ENCODE measurements around the gene CDH5.

CDH5 gene

GRCh38 chr16:66409156-66409555 lies 42.7 kb downstream of the CDH5 start:
- DNase-seq (ENCODE audit: insufficient read length) (no peak), FAIRE-seq (no peak)
- TF ChIP-seq POLR2A (IDR thresholded peaks at IDR 0.05; ENCODE audit: low read depth, low read length), result no peak
- no peak for TF ChIP-seq TAF1 (IDR thresholded peaks at IDR 0.05; ENCODE audit: borderline replicate concordance, low read depth, low read length)
- TF ChIP-seq POLR2AphosphoS5 (IDR thresholded peaks at IDR 0.05; ENCODE audit: low read depth, low read length), result no peak

GRCh38 chr16:66412182-66412581 lies 45.7 kb downstream of the CDH5 start:
- DNase-seq (ENCODE audit: insufficient read length), result no peak
- FAIRE-seq, result no peak
- TF ChIP-seq TAF1 (IDR thresholded peaks at IDR 0.05; ENCODE audit: borderline replicate concordance, low read depth, low read length), result no peak
- no peak for TF ChIP-seq POLR2AphosphoS5 (IDR thresholded peaks at IDR 0.05; ENCODE audit: low read depth, low read length)
- TF ChIP-seq POLR2A (IDR thresholded peaks at IDR 0.05; ENCODE audit: low read depth, low read length), result no peak

- DNase-seq (ENCODE audit: insufficient read length), result no peak
- FAIRE-seq, result no peak
- no peak for TF ChIP-seq POLR2A (IDR thresholded peaks at IDR 0.05; ENCODE audit: low read depth, low read length)
These were observed 48.4 kb downstream of the CDH5 start for GRCh38 chr16:66414891-66415290.

GRCh38 chr16:66416136-66416535 lies 49.6 kb downstream of the CDH5 start:
- no peak for FAIRE-seq
- no peak for DNase-seq (ENCODE audit: insufficient read length)
- no peak for TF ChIP-seq POLR2AphosphoS5 (IDR thresholded peaks at IDR 0.05; ENCODE audit: low read depth, low read length)
- TF ChIP-seq TAF1 (IDR thresholded peaks at IDR 0.05; ENCODE audit: borderline replicate concordance, low read depth, low read length), result no peak
- no peak for TF ChIP-seq POLR2A (IDR thresholded peaks at IDR 0.05; ENCODE audit: low read depth, low read length)

- FAIRE-seq, result no peak
- no peak for TF ChIP-seq POLR2A (IDR thresholded peaks at IDR 0.05; ENCODE audit: low read depth, low read length)
- no peak for TF ChIP-seq TAF1 (IDR thresholded peaks at IDR 0.05; ENCODE audit: borderline replicate concordance, low read depth, low read length)
- no peak for TF ChIP-seq POLR2AphosphoS5 (IDR thresholded peaks at IDR 0.05; ENCODE audit: low read depth, low read length)
- DNase-seq (ENCODE audit: insufficient read length), result no peak
These were observed 50.6 kb downstream of the CDH5 start for GRCh38 chr16:66416939-66417700.

GRCh38 chr16:66418165-66418962 lies 51.9 kb downstream of the CDH5 start:
- DNase-seq (ENCODE audit: insufficient read length), result no peak
- TF ChIP-seq POLR2A (IDR thresholded peaks at IDR 0.05; ENCODE audit: low read depth, low read length), result no peak
- TF ChIP-seq POLR2AphosphoS5 (IDR thresholded peaks at IDR 0.05; ENCODE audit: low read depth, low read length), result no peak
- TF ChIP-seq TAF1 (IDR thresholded peaks at IDR 0.05; ENCODE audit: borderline replicate concordance, low read depth, low read length), result no peak

GRCh38 chr16:66419527-66419926 lies 53.0 kb downstream of the CDH5 start:
- no peak for TF ChIP-seq TAF1 (IDR thresholded peaks at IDR 0.05; ENCODE audit: borderline replicate concordance, low read depth, low read length)
- DNase-seq (ENCODE audit: insufficient read length) (no peak), FAIRE-seq (no peak)

More at GRCh38 chr16:66418165-66418962, 51.9 kb downstream of the CDH5 start:
- FAIRE-seq, result no peak

GRCh38 chr16:66420396-66420795 lies 53.9 kb downstream of the CDH5 start:
- TF ChIP-seq TAF1 (IDR thresholded peaks at IDR 0.05; ENCODE audit: borderline replicate concordance, low read depth, low read length), result no peak
- no peak for TF ChIP-seq POLR2AphosphoS5 (IDR thresholded peaks at IDR 0.05; ENCODE audit: low read depth, low read length)
- TF ChIP-seq POLR2A (IDR thresholded peaks at IDR 0.05; ENCODE audit: low read depth, low read length), result no peak
- no peak for DNase-seq (ENCODE audit: insufficient read length)

GRCh38 chr16:66421891-66422290 lies 55.4 kb downstream of the CDH5 start:
- DNase-seq (ENCODE audit: insufficient read length), result no peak
- no peak for FAIRE-seq
- TF ChIP-seq TAF1 (IDR thresholded peaks at IDR 0.05; ENCODE audit: borderline replicate concordance, low read depth, low read length) (no peak), POLR2A (IDR thresholded peaks at IDR 0.05; ENCODE audit: low read depth, low read length) (no peak)

More at GRCh38 chr16:66420396-66420795, 53.9 kb downstream of the CDH5 start:
- no peak for FAIRE-seq

GRCh38 chr16:66422366-66422765 lies 55.9 kb downstream of the CDH5 start:
- FAIRE-seq (no peak), DNase-seq (ENCODE audit: insufficient read length) (no peak)
- no peak for TF ChIP-seq TAF1 (IDR thresholded peaks at IDR 0.05; ENCODE audit: borderline replicate concordance, low read depth, low read length)
- no peak for TF ChIP-seq POLR2A (IDR thresholded peaks at IDR 0.05; ENCODE audit: low read depth, low read length)
- no peak for TF ChIP-seq POLR2AphosphoS5 (IDR thresholded peaks at IDR 0.05; ENCODE audit: low read depth, low read length)

GRCh38 chr16:66423177-66423576 lies 56.7 kb downstream of the CDH5 start:
- no peak for TF ChIP-seq TAF1 (IDR thresholded peaks at IDR 0.05; ENCODE audit: borderline replicate concordance, low read depth, low read length)
- no peak for TF ChIP-seq POLR2A (IDR thresholded peaks at IDR 0.05; ENCODE audit: low read depth, low read length)
- TF ChIP-seq POLR2AphosphoS5 (IDR thresholded peaks at IDR 0.05; ENCODE audit: low read depth, low read length), result no peak
- no peak for FAIRE-seq
- no peak for DNase-seq (ENCODE audit: insufficient read length)

- TF ChIP-seq POLR2A (IDR thresholded peaks at IDR 0.05; ENCODE audit: low read depth, low read length) (no peak), POLR2AphosphoS5 (IDR thresholded peaks at IDR 0.05; ENCODE audit: low read depth, low read length) (no peak), TAF1 (IDR thresholded peaks at IDR 0.05; ENCODE audit: borderline replicate concordance, low read depth, low read length) (no peak)
- FAIRE-seq (no peak), DNase-seq (ENCODE audit: insufficient read length) (no peak)
These were observed 59.2 kb downstream of the CDH5 start for GRCh38 chr16:66425651-66426050.
